Choroid plexus epithelial cell (primary cell): ENCODE measurements around the gene OSBPL5.

Experiments used
- DNase-seq: peaks from one replicate; pipeline ENCODE4 v3.0.0-alpha.2; 2010; ENCODE audit warnings: low read depth
- H3K4me3 ChIP-seq: 2 replicates; pipeline ENCODE4 v1.5.1; 2011; ENCODE audit warnings: low read depth, mild to moderate bottlenecking, control low read depth, low read length, moderate library complexity
- CTCF ChIP-seq: conservative IDR thresholded peaks from 2 replicates; pipeline ENCODE4 v1.5.1; 2011; ENCODE audit warnings: low read depth, mild to moderate bottlenecking, control low read depth, inconsistent platforms, low read length, moderate library complexity

Gene OSBPL5

GRCh38 chr11:3197044-3197695, 32.1 kb upstream of the OSBPL5 start:
- no peak for DNase-seq
- no peak overlapping the region for H3K4me3 ChIP-seq
- TF ChIP-seq CTCF = no peak

DNA sequence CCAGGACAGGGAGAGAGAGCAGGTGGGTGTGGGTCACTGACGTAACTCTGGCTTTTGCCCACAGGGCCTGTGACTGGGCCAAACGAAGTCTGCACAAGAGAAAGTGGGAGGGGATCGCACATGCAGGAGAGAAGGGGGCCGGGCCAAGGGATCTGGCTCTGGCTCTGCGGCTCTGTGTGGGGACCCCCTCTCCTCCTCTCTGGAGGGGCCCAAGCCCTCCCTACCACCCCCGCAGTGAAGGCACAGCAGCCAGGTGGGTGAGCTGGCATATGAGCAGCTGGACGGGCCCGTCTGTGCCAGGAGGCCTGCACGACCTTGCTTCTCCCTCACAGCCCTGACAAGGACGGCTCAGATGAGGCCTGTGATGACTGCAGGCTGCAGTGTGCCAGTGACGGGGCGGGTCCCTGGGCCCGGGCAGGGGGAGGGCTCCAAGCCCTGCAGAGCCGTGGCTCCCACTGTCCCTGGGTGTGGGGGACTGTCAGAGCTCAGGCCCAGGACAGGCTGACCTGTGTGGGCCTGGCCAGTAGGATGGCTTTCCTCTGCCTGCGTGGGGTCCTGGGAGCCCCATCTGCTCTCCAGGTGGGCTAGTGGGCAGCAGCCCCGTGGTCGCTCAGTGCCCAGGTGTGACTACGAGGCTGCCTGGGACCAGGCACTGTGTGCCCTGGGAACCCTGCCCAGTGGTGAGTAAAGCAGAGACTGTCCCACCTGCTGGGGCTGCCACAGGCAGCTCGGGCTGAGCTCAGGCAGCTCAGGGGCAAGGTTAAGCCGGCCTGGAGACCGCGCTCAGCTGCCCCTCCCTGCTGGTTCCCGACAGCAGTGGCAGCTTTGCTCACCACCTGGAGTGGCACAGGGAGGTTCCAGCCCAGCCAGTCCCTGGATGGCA, 31.3 kb upstream of the OSBPL5 start:
- no peak for DNase-seq
- TF ChIP-seq CTCF = no peak
- no peak overlapping the region for H3K4me3 ChIP-seq

DNA sequence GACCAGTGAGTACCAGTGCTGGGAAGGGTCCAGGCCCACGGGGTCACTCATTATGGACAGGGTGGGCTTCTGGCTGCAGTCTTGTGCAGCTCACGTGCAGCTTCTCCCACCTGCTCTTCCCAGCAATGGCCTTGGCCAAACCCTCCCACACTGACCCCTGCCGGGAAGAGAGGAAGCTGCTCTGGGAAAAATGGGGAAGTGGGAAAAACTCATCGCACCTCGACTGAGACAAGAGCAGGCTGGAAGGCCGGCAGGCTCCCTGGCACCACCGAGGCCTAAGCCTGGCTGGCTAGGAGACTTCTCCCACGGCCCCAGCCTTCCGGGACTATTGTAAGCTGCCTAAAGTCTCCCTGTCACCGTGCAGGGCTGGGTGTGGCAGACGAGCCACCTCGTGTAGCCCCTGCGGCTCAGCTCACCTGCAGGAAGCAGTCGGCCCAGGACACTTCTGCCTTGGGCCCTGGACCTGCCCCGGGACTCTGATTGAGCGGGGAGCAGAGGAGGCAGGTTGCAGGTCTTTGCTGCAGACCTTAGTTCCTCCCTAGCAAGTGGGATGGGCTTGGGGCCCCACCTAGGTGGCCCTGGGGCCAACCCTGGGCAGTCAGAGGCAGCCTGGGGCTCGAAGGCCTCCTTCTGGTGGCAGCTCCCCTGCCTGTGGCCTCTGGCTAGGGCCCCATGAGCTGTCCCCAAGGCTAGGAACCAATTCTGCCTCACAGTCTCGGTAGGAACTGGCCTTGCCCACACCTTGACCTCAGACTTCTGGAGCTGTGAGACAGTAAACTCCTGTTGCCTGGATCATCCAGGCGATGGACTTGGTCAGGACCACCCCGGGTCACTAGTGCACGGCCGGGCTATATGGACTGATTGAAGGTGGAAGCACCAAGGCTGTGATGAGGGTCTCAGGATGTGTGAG, 30.4 kb upstream of the OSBPL5 start:
- no peak for DNase-seq
- peak; percentile 53 for TF ChIP-seq CTCF
- H3K4me3 ChIP-seq = no peak overlapping the region

DNA sequence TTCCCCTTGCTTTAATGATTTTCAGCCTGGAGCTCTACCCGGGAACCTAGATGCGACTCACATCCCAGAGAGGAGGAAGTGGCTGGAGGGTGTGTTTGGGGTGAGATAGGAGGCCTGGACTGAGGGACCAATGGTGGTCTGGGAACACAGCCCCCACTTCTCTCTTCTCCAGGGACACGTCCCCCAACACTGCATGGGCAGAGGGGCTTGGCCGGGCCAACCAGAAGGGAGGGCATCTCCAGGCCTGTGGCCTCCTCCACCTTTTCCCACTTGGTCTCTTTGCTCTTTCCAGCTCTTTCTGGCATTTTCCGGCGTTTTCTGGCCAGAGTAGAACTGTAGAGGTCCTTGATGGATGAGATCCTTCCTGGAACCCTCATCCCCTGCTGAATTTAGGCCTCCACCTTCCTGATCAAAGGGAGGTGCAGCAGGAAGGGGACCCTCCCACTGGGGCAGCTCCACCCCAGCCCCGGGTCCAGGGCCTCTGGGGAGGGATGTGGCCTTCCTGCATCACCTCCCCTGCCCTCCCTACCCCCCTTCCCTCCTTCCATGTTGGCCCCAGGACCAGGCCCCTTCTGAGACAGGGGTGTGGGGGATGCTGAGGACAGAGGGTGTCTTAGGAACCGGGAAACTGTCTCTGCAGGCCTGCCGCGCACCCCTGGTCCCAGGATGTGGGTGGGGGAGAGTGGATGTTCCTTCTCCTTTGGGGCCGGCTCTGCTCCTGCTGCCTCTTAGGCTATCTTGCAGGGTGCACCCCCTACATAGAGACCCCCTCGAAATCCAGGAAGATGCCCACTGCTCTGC, 29.1 kb upstream of the OSBPL5 start:
- TF ChIP-seq CTCF = no peak
- DNase-seq = no peak
- H3K4me3 ChIP-seq = no peak overlapping the region

DNA sequence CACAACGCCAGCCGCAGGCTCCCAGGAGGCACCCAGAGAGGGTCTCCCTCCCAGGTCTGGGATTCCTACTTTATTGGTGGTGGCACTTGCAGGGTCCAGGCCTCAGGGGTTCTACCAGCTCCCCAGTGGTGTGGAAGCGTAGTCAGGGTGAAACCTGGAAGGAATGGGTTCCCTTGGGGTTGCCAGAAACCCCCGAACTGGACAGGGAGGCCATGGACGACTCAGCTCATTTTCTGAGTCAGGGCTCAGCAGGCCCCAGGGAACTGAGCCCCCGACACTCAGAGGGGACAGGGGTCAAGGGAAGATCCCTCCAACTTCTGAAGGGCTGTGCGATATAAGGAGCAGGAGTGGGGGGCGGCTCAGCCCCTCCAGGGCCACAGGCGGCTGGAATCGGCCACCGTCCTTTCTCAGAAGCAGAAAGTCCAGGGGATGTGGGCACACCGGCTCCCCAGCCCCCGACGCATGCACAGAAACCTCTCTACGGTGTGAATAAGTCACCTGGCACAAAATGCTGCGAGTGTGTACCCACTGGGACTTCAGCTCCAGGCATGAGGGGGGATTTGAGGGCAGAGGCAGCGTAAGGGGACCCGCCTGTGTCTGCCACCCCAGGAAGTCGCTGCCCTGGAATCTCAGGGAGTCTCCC, 28.4 kb upstream of the OSBPL5 start:
- H3K4me3 ChIP-seq = no peak overlapping the region
- TF ChIP-seq CTCF = no peak
- DNase-seq = no peak
